Uterus (tissue), 4 donors: ENCODE data around the gene RNF26. TPM values are rescaled to one million over a fixed set of nuclear protein-coding genes. Genes with fewer than 3 reads are reported as not detected.

Experiments
- DNase-seq, 2 donors: peaks; one replicate each; pipeline ENCODE4 v3.0.0-alpha.2; 2019 to 2020
- H3K27ac ChIP-seq, 2 donors: fragments of 200-600 bp; sonication (generic); 1 replicate in 1 of 2; 2 replicates in 1 of 2; pipeline ENCODE4 v1.5.1; 2016 to 2018
- H3K27me3 ChIP-seq, 2 donors: fragments of 200-600 bp; sonication (generic); one replicate each; pipeline ENCODE4 v1.5.1; 2018 to 2019; ENCODE audit warnings: control low read depth in 1 of 2
- H3K36me3 ChIP-seq, 2 donors: fragments of 200-600 bp; sonication (generic); one replicate each; pipeline ENCODE4 v1.5.1; 2019; ENCODE audit warnings: control low read depth in 1 of 2
- H3K4me1 ChIP-seq, 2 donors: fragments of 200-600 bp; sonication (generic); one replicate each; pipeline ENCODE4 v1.5.1; 2018 to 2019; ENCODE audit warnings: control low read depth in 1 of 2
- H3K4me3 ChIP-seq, 2 donors: fragments of 200-600 bp; sonication (generic); 1 replicate in 1 of 2; 2 replicates in 1 of 2; pipeline ENCODE4 v1.5.1; 2018 to 2019; ENCODE audit warnings: mild to moderate bottlenecking in 1 of 2
- H3K9me3 ChIP-seq, 2 donors: fragments of 200-600 bp; sonication (generic); one replicate each; pipeline ENCODE4 v1.5.1; 2019; ENCODE audit warnings: control low read depth in 1 of 2
- CTCF ChIP-seq, 4 experiments: fragments of 200-600 bp in 2 of 4; fragments of 450-650 bp in 2 of 4; sonication (generic) in 2 of 4; IDR thresholded peaks; one replicate each; pipeline ENCODE4 v1.5.1; 2016 to 2019; ENCODE audit warnings: antibody characterized with exemption in 4 of 4, mild to moderate bottlenecking in 2 of 4, moderate library complexity in 1 of 4
- POLR2A ChIP-seq, 2 donors: fragments of 450-650 bp; IDR thresholded peaks; one replicate each; pipeline ENCODE4 v1.6.1; 2016; ENCODE audit warnings: antibody characterized with exemption in 2 of 2, mild to moderate bottlenecking in 1 of 2, moderate library complexity in 1 of 2
- intact Hi-C: fragments of 100-400 bp; cut with DNase I; formaldehyde crosslinking; loops from one replicate; pipeline ENCODE4 v1.15.1; 2023; ENCODE audit warnings: low total_unique reads
- total RNA-seq, 4 donors: library from RNA; depleted of rRNA in 3 of 4; stranded (reverse); fragments of >200 nt in 3 of 4; gene quantifications; one replicate each; pipeline versions ENCODE4 v1.1.0 to v1.2.4, GENCODE V29; 2014 to 2023
- donor health status: DM: yes; HTN: yes; CAD: no.

RNF26 gene
- total RNA-seq, result 10 to 100 TPM in 1 of 4 donors, 1 to 10 TPM in 3; 3.3 to 23.1 (median 6.8) TPM

- Histone ChIP-seq H3K4me3 (peak within 1 kb of the TSS; percentile 77 to 93), H3K27me3 (no peaks in the 10 kb centered on the region), H3K36me3 (no peaks in the 10 kb centered on the region), H3K27ac (peak within 1 kb of the TSS; percentile 85 to 88), H3K9me3 (no peaks in the 10 kb centered on the region), H3K4me1 (peaks cover 0 to 17% of the 10 kb centered on the region in 2 donors)
- TF ChIP-seq POLR2A (IDR thresholded peaks at IDR 0.05) (peak; percentile 42 to 59), CTCF (IDR thresholded peaks at IDR 0.05) (peak in 1 of 4 experiments; percentile 7)
- intact Hi-C loops, result loop anchor here (10.0 kb wide), 1 partner anchor 240 kb away; a partner anchor contains a TSS
- peak; percentile 94 to 98 for DNase-seq
Measured at GRCh38 chr11:119334174-119334930, at the start of gene RNF26. TSS of gene RNF26 (plus strand) at chr11:119334527. CDS start at chr11:119335123, 596 bp downstream.

- Histone ChIP-seq H3K4me3 (no peak overlapping the region), H3K9me3 (no peaks in the 10 kb centered on the region), H3K36me3 (no peaks in the 10 kb centered on the region), H3K27ac (no peak overlapping the region), H3K4me1 (no peaks in the 10 kb centered on the region), H3K27me3 (no peaks in the 10 kb centered on the region)
- TF ChIP-seq CTCF (IDR thresholded peaks at IDR 0.05) (no peak), POLR2A (IDR thresholded peaks at IDR 0.05) (no peak)
- intact Hi-C loops, result no loop called here
- DNase-seq, result no peak
Measured at GRCh38 chr11:119285431-119285830, 48.9 kb upstream of the RNF26 start.

- Histone ChIP-seq H3K27ac (no peak overlapping the region), H3K27me3 (no peaks in the 10 kb centered on the region), H3K9me3 (no peaks in the 10 kb centered on the region), H3K4me1 (no peaks in the 10 kb centered on the region), H3K4me3 (no peak overlapping the region), H3K36me3 (no peaks in the 10 kb centered on the region)
- DNase-seq, result no peak
- TF ChIP-seq POLR2A (IDR thresholded peaks at IDR 0.05) (no peak), CTCF (IDR thresholded peaks at IDR 0.05) (no peak)
- intact Hi-C loops, result no loop called here
Measured at GRCh38 chr11:119288219-119288618, 46.1 kb upstream of the RNF26 start.

- Histone ChIP-seq H3K9me3 (no peaks in the 10 kb centered on the region), H3K4me3 (no peak overlapping the region), H3K36me3 (no peaks in the 10 kb centered on the region), H3K27me3 (no peaks in the 10 kb centered on the region), H3K4me1 (no peaks in the 10 kb centered on the region), H3K27ac (no peak overlapping the region)
- DNase-seq, result no peak
- TF ChIP-seq POLR2A (IDR thresholded peaks at IDR 0.05), result no peak
- no peak for TF ChIP-seq CTCF (IDR thresholded peaks at IDR 0.05)
- intact Hi-C loops, result no loop called here
Measured at GRCh38 chr11:119290894-119291497, 43.3 kb upstream of the RNF26 start.

- Histone ChIP-seq H3K27ac (no peak overlapping the region), H3K36me3 (no peaks in the 10 kb centered on the region), H3K27me3 (no peaks in the 10 kb centered on the region), H3K4me1 (peaks cover 0 to 6% of the 10 kb centered on the region in 2 donors), H3K4me3 (no peak overlapping the region), H3K9me3 (no peaks in the 10 kb centered on the region)
- intact Hi-C loops, result no loop called here
- no peak for TF ChIP-seq POLR2A (IDR thresholded peaks at IDR 0.05)
- no peak for TF ChIP-seq CTCF (IDR thresholded peaks at IDR 0.05)
- DNase-seq, result no peak
Measured at GRCh38 chr11:119293461-119293860, 40.9 kb upstream of the RNF26 start.
